Keratinocyte (primary cell): ENCODE measurements around the gene LRRFIP2. TPM values are rescaled to one million over a fixed set of nuclear protein-coding genes. Genes with fewer than 3 reads are reported as not detected.

ENCODE experiments used
- DNase-seq: peaks from one replicate; pipeline ENCODE4 v3.0.0-alpha.2; 2011; ENCODE audit warnings: low read depth, missing footprints, low spot score
- FAIRE-seq: peaks from 2 replicates; lab custom pipeline; 2011; peaks lifted over from hg19 to GRCh38; lab: Jason Lieb, UNC
- H2AFZ ChIP-seq: 2 replicates; pipeline ENCODE4 v1.6.0; 2012; ENCODE audit warnings: low read length, control low read depth, inconsistent platforms; ENCODE audit not compliant: control insufficient read depth
- H3K27ac ChIP-seq: 2 replicates; pipeline ENCODE4 v1.5.1; 2011; ENCODE audit warnings: low read length; ENCODE audit not compliant: control insufficient read depth, insufficient read depth
- H3K27me3 ChIP-seq: 3 replicates; pipeline ENCODE4 v1.6.0; 2011; ENCODE audit warnings: low read length; ENCODE audit not compliant: control insufficient read depth, insufficient read depth; ENCODE audit errors: extremely low read depth
- H3K36me3 ChIP-seq, 2 experiments: 2 replicates in 1 of 2; 3 replicates in 1 of 2; pipeline ENCODE4 v1.5.1; 2011; ENCODE audit warnings: low read length in 2 of 2, mild to moderate bottlenecking in 1 of 2; ENCODE audit not compliant: control insufficient read depth in 2 of 2, insufficient read depth in 2 of 2; ENCODE audit errors: extremely low read depth in 1 of 2
- H3K4me1 ChIP-seq: 3 replicates; pipeline ENCODE4 v1.5.1; 2011; ENCODE audit warnings: low read length; ENCODE audit not compliant: control insufficient read depth, insufficient read depth; ENCODE audit errors: extremely low read depth
- H3K4me2 ChIP-seq: 3 replicates; pipeline ENCODE4 v1.6.0; 2011; ENCODE audit warnings: low read depth, low read length; ENCODE audit not compliant: control insufficient read depth, insufficient read depth; ENCODE audit errors: extremely low read depth
- H3K4me3 ChIP-seq, 3 experiments: fragments of 200-600 bp in 1 of 3; sonication (generic) in 1 of 3; 2 replicates in 2 of 3; 3 replicates in 1 of 3; pipeline ENCODE4 v1.5.1; 2011 to 2016; ENCODE audit warnings: low read length in 3 of 3, mild to moderate bottlenecking in 3 of 3, control low read depth in 2 of 3, inconsistent platforms in 1 of 3, low read depth in 1 of 3, mixed read lengths in 1 of 3, mixed run types in 1 of 3, moderate library complexity in 1 of 3; ENCODE audit not compliant: control insufficient read depth in 2 of 3, insufficient read depth in 2 of 3; ENCODE audit errors: extremely low read depth in 1 of 3
- H3K79me2 ChIP-seq: 2 replicates; pipeline ENCODE4 v1.6.0; 2012; ENCODE audit warnings: low read length; ENCODE audit not compliant: control insufficient read depth, insufficient read depth
- H3K9ac ChIP-seq: 3 replicates; pipeline ENCODE4 v1.6.0; 2011; ENCODE audit warnings: low read length; ENCODE audit not compliant: control insufficient read depth, insufficient read depth; ENCODE audit errors: extremely low read depth
- H3K9me1 ChIP-seq: 3 replicates; pipeline ENCODE4 v1.6.0; 2011; ENCODE audit warnings: low read length; ENCODE audit not compliant: control insufficient read depth, insufficient read depth; ENCODE audit errors: extremely low read depth
- H3K9me3 ChIP-seq: 2 replicates; pipeline ENCODE4 v1.5.1; 2012; ENCODE audit warnings: low read depth, low read length; ENCODE audit not compliant: control insufficient read depth
- H4K20me1 ChIP-seq: 3 replicates; pipeline ENCODE4 v1.6.0; 2011; ENCODE audit warnings: low read length; ENCODE audit not compliant: control insufficient read depth, insufficient read depth; ENCODE audit errors: extremely low read depth
- CTCF ChIP-seq, 3 experiments: IDR thresholded peaks in 1 of 3; conservative IDR thresholded peaks in 1 of 3; optimal IDR thresholded peaks in 1 of 3; 2 replicates in 2 of 3; 3 replicates in 1 of 3; pipeline versions ENCODE3 to v1.5.1; 2011; ENCODE audit warnings: low read length in 3 of 3, mild to moderate bottlenecking in 3 of 3, moderate library complexity in 2 of 3, control low read depth in 1 of 3, inconsistent platforms in 1 of 3; ENCODE audit not compliant: insufficient read depth in 2 of 3; ENCODE audit errors: extremely low read depth in 1 of 3
- EZH2 ChIP-seq: IDR thresholded peaks from one replicate; pipeline ENCODE4 v1.6.1; 2012; ENCODE audit warnings: inconsistent platforms, mild to moderate bottlenecking, low read length, moderate library complexity
- dilution Hi-C: fragments of 300-500 bp; cut with MboI; formaldehyde crosslinking; loops from one replicate; pipeline ENCODE4 v1.7.0; 2020; ENCODE audit warnings: low sequenced_read_pairs; ENCODE audit not compliant: extremely low pct_ligation_motif_present
- polyA plus RNA-seq, 5 experiments: library from polyadenylated mRNA; depleted of rRNA in 3 of 5; stranded (reverse) in 3 of 5; stranded (forward) in 1 of 5; unstranded in 1 of 5; fragments of >200 nt; gene quantifications; 1 replicate in 1 of 5; 2 replicates in 3 of 5; 3 replicates in 1 of 5; pipeline versions ENCODE4 v1.2.1 to v1.2.3, GENCODE V29; 2011 to 2012; ENCODE audit warnings: missing spikeins in 2 of 5, low read depth in 1 of 5, low replicate concordance in 1 of 5

LRRFIP2 gene
- polyA plus RNA-seq, 1 donor (not counting 4 experiments of a cell fraction or from before 2014, with no cell fraction given) = 70.3 TPM

- Histone ChIP-seq H2AFZ (no peak overlapping the region), H3K79me2 (peaks cover 13% of the 10 kb centered on the region), H3K4me3 (no peak overlapping the region), H3K9me1 (no peaks in the 10 kb centered on the region), H3K27ac (no peak overlapping the region), H3K4me1 (peaks cover 21% of the 10 kb centered on the region), H3K4me2 (no peak overlapping the region), H3K36me3 (peaks cover 3 to 6% of the 10 kb centered on the region in 2 experiments), H3K9ac (no peak overlapping the region), H4K20me1 (no peaks in the 10 kb centered on the region), H3K9me3 (no peaks in the 10 kb centered on the region), H3K27me3 (no peaks in the 10 kb centered on the region)
- dilution Hi-C loops = no loop called here
- TF ChIP-seq CTCF (optimal IDR thresholded peaks at IDR 0.05 in 1 of 3, IDR thresholded peaks at IDR 0.05 in 1 of 3, conservative IDR thresholded peaks at IDR 0.05 in 1 of 3; ENCODE audit: extremely low read depth in 1 of 3, insufficient read depth in 2 of 3, low read length in 3 of 3) = no peak
- TF ChIP-seq EZH2 = no peak
- no peak for FAIRE-seq
- no peak for DNase-seq
Measured at GRCh38 chr3:37111199-37111598, 63.2 kb downstream of the LRRFIP2 start.

GRCh38 chr3:37107846-37108245, 66.5 kb downstream of the LRRFIP2 start:
- peaks cover 3% of the 10 kb centered on the region in 2 experiments for H3K36me3 ChIP-seq
- DNase-seq (no peak), FAIRE-seq (peak; percentile 13)
- H3K4me2 ChIP-seq = peak overlapping the region; percentile 39
- no peaks in the 10 kb centered on the region for H3K9me3 ChIP-seq
- H4K20me1 ChIP-seq = no peaks in the 10 kb centered on the region
- no peaks in the 10 kb centered on the region for H3K27me3 ChIP-seq
- H3K9ac ChIP-seq = no peak overlapping the region
- TF ChIP-seq EZH2 (no peak), CTCF (optimal IDR thresholded peaks at IDR 0.05 in 1 of 3, IDR thresholded peaks at IDR 0.05 in 1 of 3, conservative IDR thresholded peaks at IDR 0.05 in 1 of 3; ENCODE audit: extremely low read depth in 1 of 3, insufficient read depth in 2 of 3, low read length in 3 of 3) (no peak)
- H2AFZ ChIP-seq = no peak overlapping the region
- H3K79me2 ChIP-seq = peaks cover 6% of the 10 kb centered on the region
- peaks cover 5% of the 10 kb centered on the region for H3K4me1 ChIP-seq
- peak overlapping the region; percentile 25 for H3K27ac ChIP-seq
- no peaks in the 10 kb centered on the region for H3K9me1 ChIP-seq
- no peak overlapping the region for H3K4me3 ChIP-seq
- dilution Hi-C loops = no loop called here
